ENCODE measurements around the gene SKA3.

The SKA3 gene

GRCh38 chr13:21111546-21111945 is 64.8 kb downstream of the SKA3 start:
- no peak for DNase-seq

- no peak for DNase-seq
These were observed 67.2 kb downstream of the SKA3 start for GRCh38 chr13:21109168-21109567.

- DNase-seq: no peak
These were observed 70.3 kb downstream of the SKA3 start for GRCh38 chr13:21106089-21106488.

GRCh38 chr13:21104199-21105019 is 71.9 kb downstream of the SKA3 start:
- DNase-seq: no peak

All from activated CD4-positive, alpha-beta T cell treated with anti-CD3 and anti-CD28 coated beads for 1 hour (primary cell).